Measurements from ENCODE around the gene GGT5. TPM values are rescaled to one million over a fixed set of nuclear protein-coding genes. Genes with fewer than 3 reads are reported as not detected.
A peak's percentile ranks its signal among the peaks of the same experiment; 100 is the strongest.
"Not testable (repeated sequence)": the region's sequence is repeated elsewhere in the genome, so short reads cannot be mapped to it uniquely, and the experiment has no call there.

Gene GGT5, protein sequence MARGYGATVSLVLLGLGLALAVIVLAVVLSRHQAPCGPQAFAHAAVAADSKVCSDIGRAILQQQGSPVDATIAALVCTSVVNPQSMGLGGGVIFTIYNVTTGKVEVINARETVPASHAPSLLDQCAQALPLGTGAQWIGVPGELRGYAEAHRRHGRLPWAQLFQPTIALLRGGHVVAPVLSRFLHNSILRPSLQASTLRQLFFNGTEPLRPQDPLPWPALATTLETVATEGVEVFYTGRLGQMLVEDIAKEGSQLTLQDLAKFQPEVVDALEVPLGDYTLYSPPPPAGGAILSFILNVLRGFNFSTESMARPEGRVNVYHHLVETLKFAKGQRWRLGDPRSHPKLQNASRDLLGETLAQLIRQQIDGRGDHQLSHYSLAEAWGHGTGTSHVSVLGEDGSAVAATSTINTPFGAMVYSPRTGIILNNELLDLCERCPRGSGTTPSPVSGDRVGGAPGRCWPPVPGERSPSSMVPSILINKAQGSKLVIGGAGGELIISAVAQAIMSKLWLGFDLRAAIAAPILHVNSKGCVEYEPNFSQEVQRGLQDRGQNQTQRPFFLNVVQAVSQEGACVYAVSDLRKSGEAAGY
- not detected for polyA plus RNA-seq (2012; ENCODE audit: insufficient read depth, insufficient read length)

DNA sequence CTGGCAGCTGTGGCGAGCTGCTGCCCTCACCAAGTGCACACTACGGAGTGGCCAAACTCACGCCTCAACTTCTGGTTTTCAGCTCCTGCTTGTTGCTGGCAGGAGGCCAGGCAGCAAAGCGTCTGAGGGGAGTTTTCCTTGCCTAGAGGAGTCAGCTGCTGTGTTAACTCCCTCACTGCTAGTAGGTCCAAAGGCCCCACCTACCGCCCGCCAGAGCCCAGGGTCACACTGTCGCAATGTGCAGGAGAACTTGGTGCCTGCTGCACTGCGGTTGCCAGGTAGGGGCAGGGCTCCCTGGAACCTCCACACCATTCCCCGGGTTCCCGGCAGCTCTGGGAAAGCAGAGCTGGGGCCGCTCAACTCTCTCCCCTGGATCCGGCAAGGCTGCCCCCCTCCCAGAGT, at the start of gene GGT5:
Gene GGT5, minus strand, starts transcription at position 53 of the 402 bp plus-strand sequence. CDS start 357 bp downstream, outside the sequence.
- DNase-seq (ENCODE audit: low read depth, low spot score); H3K4me3 ChIP-seq (ENCODE audit: low read length): not testable (repeated sequence)

DNA sequence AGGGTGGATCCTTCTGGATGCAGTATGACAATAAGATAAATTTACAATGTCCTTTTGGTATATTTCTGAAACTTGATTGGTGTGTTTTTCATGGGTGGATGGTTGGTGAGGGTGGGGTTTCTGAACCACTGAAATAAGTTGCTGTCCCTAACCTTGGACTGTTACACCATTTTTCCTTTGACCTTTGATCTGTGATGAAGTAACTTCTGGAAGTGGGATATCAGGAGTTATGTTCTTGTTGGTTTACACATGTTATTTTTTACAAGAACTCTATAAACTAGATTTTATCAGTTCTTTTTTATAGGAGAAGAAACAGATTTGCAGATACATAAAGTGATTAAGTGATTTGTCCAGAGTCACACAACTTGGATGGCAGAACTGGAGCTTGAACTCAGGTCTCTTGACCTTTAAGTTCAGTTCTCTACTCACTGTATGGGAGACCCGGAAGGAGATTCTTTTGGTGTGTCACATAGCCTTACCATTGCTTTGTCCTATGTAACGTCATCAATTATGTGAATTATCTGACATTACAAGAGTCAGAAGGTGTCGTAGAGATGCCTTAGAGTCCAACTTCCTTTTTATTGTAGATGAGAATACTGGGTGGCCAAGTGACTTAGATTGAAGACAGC, 47.4 kb upstream of the GGT5 start:
- DNase-seq (ENCODE audit: low read depth, low spot score); H3K4me3 ChIP-seq (ENCODE audit: low read length): not testable (repeated sequence)

DNA sequence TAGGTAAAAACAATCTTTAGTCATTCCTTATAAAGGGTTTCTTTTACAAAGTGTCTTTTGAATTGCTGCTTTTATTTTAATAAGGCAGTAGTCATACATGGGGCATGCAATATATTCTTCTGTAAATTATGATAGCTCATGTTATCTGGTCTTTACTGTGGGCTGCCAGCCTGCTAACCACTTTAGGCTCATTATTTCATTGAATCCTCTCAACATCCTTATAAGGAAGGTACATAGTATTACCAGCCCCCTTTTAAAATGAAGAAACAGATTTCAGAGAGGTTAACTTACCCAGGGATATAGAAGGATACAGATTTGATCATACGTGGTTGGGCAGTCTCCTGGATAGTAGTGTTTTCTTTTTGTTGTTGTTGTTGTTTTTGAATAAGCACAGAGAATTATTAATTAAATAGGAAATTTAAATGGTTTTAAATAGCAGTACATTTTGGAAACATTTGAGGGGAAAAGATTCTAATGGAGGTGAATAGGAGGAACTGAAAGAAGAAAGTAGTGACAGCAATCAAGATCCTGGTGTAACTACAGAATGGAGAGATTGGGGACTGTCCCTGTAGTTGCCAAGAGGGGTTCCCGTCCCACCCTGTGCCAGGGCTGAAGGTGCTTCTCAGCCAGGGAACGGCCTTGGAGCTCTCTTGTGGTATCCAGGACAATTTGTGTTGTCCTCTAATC, 46.8 kb upstream of the GGT5 start:
- DNase-seq (ENCODE audit: low read depth, low spot score): no peak

DNA sequence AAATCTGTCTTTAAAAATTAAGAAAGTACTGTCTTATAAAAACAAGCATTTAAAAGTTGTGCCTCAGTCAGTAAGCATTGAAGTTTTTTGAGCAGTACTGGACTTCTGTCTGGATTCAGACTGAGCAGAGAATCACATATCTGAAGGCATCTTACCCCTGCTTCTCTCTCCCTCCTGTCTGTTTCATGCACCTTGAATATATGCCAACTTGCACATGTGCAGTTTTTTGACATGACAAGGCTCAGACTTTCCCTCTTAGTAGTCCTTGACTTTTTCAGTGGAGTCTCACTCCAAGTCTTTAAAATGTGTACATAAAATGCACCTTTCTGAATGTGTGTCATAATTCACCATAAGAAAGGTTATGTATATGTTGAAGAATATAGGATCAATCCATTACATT, 45.6 kb upstream of the GGT5 start:
- DNase-seq (ENCODE audit: low read depth, low spot score): no peak
- no peak overlapping the region for H3K4me3 ChIP-seq (ENCODE audit: low read length)

More for the DNA sequence above, 46.8 kb upstream of the GGT5 start:
- no peak overlapping the region for H3K4me3 ChIP-seq (ENCODE audit: low read length)

DNA sequence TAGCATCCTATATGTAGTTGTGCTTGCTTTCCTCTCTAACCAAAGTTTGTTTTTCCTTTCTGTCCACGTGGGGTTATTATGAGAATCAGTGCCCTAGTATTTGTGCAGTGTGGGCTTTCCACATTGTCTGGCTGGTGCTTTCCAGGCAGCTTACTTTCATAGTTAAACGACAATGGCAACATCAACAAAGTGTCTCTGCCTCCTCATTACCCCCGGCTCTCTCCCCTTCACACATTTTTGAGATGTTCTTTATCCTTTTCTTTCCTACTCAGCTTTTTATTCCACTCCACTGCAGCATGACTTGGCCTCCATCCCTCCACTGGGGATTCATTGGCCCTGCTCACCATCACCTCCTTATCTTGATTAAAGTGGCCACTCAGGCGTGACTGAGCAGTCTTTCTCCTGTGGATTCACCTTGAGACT, 44.9 kb upstream of the GGT5 start:
- H3K4me3 ChIP-seq (ENCODE audit: low read length): no peak overlapping the region

DNA sequence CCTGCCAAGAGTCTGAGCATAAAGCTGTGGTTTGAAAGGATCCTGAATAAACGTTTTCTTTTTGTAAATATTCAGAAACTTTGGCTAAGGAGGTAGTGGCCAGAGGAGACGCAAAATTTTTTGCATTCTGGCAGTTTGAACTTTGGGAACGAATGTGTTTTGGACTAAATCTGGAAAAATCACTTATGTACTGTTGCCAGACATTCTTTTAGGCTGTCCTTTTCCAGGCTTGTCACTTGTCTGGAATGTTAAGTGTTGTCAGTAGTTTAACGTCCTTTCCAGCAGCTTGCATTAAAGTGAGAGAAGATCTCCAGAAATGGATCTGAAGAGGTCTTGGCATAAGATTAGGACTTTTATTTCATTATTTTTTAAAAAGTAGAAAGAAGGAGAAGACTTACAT, 44.2 kb upstream of the GGT5 start:
- no peak for DNase-seq (ENCODE audit: low read depth, low spot score)
- no peak overlapping the region for H3K4me3 ChIP-seq (ENCODE audit: low read length)

More for the DNA sequence above, 44.9 kb upstream of the GGT5 start:
- no peak for DNase-seq (ENCODE audit: low read depth, low spot score)

DNA sequence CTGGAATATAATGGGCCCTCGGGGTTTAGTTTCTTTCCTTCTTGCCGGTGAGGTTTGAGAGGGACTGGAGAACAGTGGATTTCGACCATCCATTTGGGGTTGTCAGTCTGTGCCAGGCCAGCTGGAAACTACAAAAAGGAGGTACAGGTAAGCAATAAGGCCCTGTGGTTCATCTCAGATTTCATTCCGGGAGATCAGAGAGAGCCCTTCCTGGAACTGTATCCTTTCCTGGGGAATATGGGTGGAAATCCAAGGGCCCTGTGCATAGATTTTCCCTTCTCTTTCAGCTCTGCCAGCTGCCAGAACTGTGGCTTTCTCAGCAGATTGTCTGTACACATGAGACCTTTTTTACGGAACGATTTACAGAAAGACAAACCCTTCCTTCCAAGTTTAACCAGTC, 42.9 kb upstream of the GGT5 start:
- not testable (repeated sequence) for DNase-seq (ENCODE audit: low read depth, low spot score); H3K4me3 ChIP-seq (ENCODE audit: low read length)

DNA sequence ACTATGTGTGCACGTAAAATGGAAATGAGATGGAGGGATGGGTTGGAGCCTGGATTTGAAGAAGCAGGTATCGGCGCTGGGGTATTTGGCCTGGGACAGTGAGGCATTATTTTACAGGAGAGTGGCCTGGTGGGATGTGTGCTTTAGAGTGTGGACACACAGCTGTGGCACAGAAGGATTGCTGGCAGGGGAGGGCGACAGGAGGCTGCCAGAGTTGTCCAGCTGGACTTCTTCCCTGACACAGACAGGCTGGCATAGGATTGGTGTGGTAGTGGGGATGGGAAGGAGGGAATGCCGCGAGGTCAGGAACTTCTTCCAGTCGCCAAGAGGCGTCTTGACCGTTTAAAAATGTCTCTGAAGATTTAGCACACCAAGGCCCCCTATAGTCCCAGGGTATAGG, 42.3 kb upstream of the GGT5 start:
- H3K4me3 ChIP-seq (ENCODE audit: low read length); DNase-seq (ENCODE audit: low read depth, low spot score): not testable (repeated sequence)

DNA sequence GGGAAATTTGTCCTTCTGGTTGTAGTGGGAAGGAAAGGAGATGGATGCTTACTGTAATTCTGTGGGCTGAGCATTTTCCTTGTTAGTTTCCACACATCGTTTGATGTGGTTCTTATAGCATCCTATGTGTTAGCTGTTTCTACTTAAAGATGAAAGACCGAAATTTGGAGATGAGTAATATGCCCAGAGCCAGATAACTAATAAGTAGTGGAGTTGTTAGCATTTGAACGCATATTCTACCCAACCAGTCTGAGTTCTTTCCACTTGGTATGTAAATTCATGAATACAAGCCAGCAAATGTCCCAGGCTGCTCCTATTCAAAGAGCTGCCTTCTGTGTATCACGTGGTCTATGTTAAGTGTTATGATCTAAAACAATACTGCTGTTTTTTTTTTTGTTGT, 40.4 kb upstream of the GGT5 start:
- no peak overlapping the region for H3K4me3 ChIP-seq (ENCODE audit: low read length)
- peak; percentile 57 for DNase-seq (ENCODE audit: low read depth, low spot score)

DNA sequence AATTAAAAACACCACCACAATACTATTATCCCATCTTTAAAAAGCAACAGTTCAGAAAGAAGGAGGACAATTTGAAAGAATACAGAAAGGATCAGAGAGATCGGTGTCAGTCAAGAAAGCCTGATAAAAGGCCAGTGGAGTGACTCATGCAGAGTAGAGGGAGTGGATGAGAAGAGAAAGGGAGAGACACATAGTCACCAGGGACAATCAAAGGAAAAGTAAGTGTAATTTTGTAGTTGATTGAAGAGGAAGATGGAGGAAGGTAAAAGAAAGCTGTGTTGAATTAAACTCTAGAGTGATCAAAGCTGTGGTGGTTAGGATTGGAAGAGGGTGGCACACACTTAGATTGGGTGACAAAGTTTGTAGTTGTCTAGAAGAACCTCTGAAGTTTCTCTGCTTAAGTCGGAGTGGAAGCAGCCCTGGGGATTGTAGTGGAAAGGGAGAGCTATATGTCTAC, 39.9 kb upstream of the GGT5 start:
- H3K4me3 ChIP-seq (ENCODE audit: low read length): no peak overlapping the region

DNA sequence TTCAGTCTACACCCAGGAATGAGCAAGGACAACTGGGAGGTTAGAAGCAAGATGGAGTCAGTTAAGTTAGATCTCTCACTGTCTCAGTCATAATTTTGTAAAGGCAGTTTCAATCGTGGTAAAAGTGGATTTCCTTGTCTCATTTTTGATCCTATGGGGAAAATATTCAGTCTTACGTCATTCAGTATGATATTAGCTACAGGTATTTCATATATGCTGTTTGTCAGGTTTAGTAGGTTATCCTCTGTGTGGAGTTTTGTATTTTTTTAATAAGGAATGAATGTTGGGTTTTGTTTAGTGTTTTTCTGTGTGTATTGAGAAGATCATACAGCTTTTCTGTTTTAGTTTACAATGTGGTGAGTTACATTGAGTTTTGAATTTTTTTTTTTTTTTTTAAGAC, 37.5 kb upstream of the GGT5 start:
- no peak overlapping the region for H3K4me3 ChIP-seq (ENCODE audit: low read length)
- no peak for DNase-seq (ENCODE audit: low read depth, low spot score)

More for the DNA sequence above, 39.9 kb upstream of the GGT5 start:
- peak; percentile 54 for DNase-seq (ENCODE audit: low read depth, low spot score)

DNA sequence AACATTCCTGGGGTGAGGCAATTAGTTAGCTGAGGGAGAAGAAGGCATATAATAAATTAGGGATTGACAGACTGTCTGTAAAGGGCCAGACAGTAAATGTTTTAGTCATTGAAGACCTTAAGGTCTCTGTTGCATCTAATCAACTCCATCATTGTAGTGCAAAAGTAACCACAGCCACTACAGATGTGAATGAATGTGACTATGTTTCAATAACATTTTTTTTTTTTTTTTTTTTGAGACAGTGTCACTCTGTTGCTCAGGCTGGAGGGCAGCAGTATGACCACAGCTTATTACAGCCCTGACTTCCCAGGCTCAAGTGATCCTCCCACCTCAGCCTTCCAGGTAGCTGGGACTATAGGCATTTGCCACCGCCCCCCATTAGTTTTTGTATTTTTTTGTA, 35.5 kb upstream of the GGT5 start:
- DNase-seq (ENCODE audit: low read depth, low spot score); H3K4me3 ChIP-seq (ENCODE audit: low read length): not testable (repeated sequence)

DNA sequence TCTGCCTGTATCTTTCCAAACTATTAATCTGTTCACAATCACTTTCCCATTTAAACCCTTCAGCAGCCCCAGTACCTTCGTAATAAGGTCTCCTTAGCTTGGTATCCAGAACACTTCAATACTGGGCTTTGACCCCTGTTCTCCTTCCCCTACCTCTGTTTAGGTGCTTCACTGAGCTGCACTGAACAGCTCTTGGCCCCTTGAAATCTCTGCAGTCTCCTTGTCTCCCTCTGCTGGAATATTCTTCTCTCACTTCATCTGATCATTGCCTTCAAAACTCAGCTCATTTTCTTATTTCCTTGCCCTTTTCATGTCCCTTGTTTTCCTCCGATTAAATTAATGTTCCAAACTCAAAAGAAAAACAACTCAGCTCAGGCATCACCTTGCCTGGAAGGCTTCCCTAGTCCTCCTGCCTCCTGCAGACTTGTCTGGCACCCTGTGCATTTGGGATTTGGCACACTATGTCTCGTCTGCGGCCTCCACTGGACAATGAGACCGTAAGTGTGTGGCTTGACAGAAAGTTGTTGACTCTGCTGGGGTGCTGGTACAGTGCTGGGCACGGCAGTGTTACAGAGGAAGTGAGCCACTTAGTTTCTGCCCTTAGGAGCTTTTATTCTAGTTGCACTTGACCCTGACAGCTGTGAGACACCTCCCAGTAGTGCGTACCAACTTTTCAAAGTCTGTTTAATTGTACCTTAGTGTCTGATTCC, 30.0 kb upstream of the GGT5 start:
- not testable (repeated sequence) for DNase-seq (ENCODE audit: low read depth, low spot score); H3K4me3 ChIP-seq (ENCODE audit: low read length)

DNA sequence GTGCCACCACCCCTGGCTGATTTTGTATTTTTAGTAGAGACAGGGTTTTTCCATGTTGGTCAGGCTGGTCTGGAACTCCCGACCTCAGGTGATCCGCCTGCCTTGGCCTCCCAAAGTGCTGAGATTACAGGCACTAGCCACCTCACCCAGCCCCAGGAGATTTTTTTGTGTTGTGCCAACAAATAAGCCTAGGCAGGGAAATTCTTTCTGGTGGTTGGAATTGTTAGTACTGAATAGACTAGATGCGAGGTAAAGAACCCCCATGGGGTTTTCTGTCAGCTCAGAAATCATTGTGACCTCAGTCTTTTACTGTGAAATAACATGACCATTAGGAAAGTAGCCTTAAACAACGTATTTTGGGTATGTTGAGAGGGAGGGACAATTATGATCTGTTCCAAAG, 29.0 kb upstream of the GGT5 start:
- not testable (repeated sequence) for DNase-seq (ENCODE audit: low read depth, low spot score); H3K4me3 ChIP-seq (ENCODE audit: low read length)

DNA sequence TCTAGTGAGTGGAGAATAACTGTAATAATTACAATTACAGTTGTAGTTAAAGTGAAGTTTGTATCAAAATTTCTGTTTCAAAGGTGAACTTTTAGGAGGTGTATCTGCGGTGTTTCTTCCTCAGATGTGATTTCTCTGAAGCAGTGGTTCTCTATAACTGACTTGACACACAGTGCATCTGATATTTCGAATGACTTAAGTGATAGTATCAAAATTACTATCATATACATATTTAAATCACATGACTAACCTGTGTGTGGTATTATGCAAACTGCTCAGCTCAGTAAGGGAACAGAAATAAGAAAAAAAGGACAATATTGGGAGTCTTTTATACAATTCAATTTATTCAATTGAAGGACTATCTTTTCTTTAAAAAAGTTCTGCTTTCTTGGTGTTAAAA, 28.1 kb upstream of the GGT5 start:
- not testable (repeated sequence) for DNase-seq (ENCODE audit: low read depth, low spot score); H3K4me3 ChIP-seq (ENCODE audit: low read length)

DNA sequence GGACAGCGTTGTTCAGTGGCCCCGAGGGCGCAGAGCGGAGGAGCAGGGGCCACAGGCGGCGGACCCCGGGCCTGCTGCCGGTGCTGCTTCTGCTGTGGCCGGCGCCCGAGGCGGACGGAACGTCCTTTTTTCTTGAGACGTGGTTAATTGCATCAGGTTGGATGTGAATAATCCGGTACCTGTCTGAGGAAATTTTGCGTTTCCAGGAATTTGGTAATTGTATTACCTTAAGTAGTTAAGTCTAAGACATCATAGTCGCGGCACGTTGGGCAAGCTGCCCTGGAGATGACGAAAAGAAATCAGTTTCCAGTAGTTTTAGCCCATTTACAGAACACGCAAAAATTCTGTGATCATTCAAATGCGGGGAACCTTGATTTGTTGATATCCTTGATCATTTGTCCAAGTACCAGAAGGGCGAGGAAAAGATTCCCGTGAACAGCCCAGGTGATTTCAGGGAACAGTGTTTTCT, 26.5 kb upstream of the GGT5 start:
- DNase-seq (ENCODE audit: low read depth, low spot score): no peak
- H3K4me3 ChIP-seq (ENCODE audit: low read length): peak overlapping the region; percentile 93

DNA sequence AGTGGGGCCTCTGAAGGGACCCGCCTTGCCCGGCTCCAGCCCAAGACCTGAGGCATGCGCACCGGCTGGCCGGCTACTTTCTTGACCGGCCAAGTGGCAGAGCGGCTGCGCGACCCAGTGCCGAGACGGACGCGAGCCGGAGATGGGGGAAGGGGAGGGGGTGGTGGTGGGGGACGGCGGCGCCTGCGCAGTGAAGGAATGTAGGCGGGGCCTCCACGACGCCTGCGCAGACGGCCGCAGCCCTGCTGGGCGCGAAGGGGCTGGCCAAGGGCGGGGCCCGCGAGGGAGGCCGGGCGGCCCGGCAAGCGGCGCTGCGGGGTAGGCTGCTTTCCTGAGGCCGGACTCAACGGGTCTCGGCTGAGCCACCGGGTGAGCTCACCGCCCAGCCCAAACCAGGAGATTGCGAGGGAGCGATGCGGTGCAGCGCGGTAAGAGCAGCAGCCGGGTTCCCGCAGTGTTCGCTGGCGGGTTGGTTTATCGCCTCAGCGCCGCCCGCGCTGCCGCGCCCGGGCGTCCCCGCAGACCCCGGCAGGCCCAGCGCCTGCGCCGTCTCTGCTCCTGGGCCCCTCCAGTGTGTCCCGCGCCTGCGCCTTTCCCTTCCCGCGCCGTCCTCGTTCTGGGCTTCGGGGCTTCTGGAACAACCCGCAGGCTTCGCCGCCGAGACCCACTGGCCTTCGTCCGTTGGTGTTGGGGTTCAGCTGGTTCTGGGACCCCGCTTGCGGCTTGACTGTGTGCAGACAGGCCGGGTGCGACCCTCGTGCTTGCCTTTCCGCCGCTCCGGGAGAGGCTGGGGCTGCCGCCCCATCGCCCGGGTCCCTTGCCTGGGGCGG, 25.9 kb upstream of the GGT5 start, which contains the start of gene SPECC1L:
Gene SPECC1L, plus strand, starts transcription at position 276 of the 830 bp plus-strand sequence. CDS start 31,401 bp downstream, outside the sequence.
- peak within 1 kb of the TSS; percentile 93 for H3K4me3 ChIP-seq (ENCODE audit: low read length)
- peak; percentile 70 for DNase-seq (ENCODE audit: low read depth, low spot score)

DNA sequence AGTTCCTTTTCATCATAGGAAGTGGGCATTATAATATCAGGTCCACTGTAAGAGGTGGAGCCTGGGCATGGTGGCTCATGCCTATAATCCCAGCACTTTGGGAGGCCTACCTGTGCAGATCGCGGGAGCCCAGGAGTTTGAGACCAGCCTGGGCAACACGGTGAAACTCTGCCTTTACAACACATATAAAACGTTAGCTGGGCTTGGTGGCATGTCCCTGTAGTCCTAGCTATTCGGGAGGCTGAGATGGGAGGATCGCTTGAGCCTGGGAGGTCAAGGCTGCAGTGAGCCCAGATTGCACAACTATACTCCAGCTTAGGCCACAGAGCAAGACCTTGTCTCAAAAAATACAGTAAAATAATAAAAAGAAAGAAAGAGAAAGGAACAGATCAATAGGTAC, 21.6 kb upstream of the GGT5 start:
- not testable (repeated sequence) for H3K4me3 ChIP-seq (ENCODE audit: low read length)

More for the DNA sequence above, 21.6 kb upstream of the GGT5 start:
- not testable (repeated sequence) for DNase-seq (ENCODE audit: low read depth, low spot score)

Measured in Jurkat, Clone E6-1 (cell line).